Measurements from ENCODE around the gene TYRO3. TPM values are rescaled to one million over a fixed set of nuclear protein-coding genes. Genes with fewer than 3 reads are reported as not detected.

The TYRO3 gene
- total and polyA plus RNA-seq, 2 of the 13 experiments (the other 11 are each of a cell fraction or from before 2014, with no cell fraction given), result 24.0 to 43.6 TPM

DNA sequence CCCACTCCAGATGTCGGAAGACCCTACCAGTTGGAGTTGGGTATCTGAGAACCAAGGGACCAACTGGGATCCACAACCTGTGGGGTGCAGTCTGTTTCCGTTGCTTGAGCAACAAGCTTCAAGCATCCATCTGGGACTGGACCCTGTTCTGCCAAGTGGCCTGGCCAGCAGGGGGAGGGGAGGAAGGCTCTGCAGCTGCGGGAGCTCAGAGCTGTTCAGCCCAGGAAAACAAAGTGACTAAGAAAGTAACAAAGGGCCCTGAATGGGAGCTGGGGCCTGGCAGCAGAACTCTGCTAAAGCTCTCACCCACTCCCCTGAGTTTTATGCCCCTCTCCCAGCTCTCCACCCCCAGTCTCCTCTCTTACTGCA is 2.7 kb downstream of the TYRO3 start (continued):
- TF ChIP-seq ZNF543 (CRISPR knock-in tag; IDR thresholded peaks at IDR 0.05) (no peak), NCOA1 (CRISPR knock-in tag; IDR thresholded peaks at IDR 0.05) (no peak), THYN1 (CRISPR knock-in tag; IDR thresholded peaks at IDR 0.05; ENCODE audit: borderline replicate concordance, low read depth) (no peak), GABPA (IDR thresholded peaks at IDR 0.05; ENCODE audit: low read depth, low read length) (no peak), GABPA (CRISPR knock-in tag; IDR thresholded peaks at IDR 0.05; ENCODE audit: low read depth) (no peak), CCAR2 (optimal IDR thresholded peaks at IDR 0.05; ENCODE audit: low read depth, low read length) (no peak), CAMTA2 (CRISPR knock-in tag; IDR thresholded peaks at IDR 0.05; ENCODE audit: borderline replicate concordance) (no peak), PITX1 (CRISPR knock-in tag; IDR thresholded peaks at IDR 0.05) (no peak), ZNF605 (CRISPR knock-in tag; IDR thresholded peaks at IDR 0.05) (no peak), HNRNPH1 (optimal IDR thresholded peaks at IDR 0.05; ENCODE audit: low read depth, low read length) (no peak), ZNF33A (CRISPR knock-in tag; IDR thresholded peaks at IDR 0.05; ENCODE audit: borderline replicate concordance) (no peak), ZNF792 (CRISPR knock-in tag; IDR thresholded peaks at IDR 0.05) (no peak), NRL (CRISPR knock-in tag; IDR thresholded peaks at IDR 0.05; ENCODE audit: borderline replicate concordance) (no peak), XRCC5 (optimal IDR thresholded peaks at IDR 0.05; ENCODE audit: low read length) (peak; percentile 54), ZNF614 (CRISPR knock-in tag; IDR thresholded peaks at IDR 0.05; ENCODE audit: borderline replicate concordance) (no peak), ATRX (CRISPR knock-in tag; IDR thresholded peaks at IDR 0.05; ENCODE audit: borderline replicate concordance) (no peak), MTA1 (CRISPR knock-in tag; IDR thresholded peaks at IDR 0.05; ENCODE audit: borderline replicate concordance) (no peak), CBFB (CRISPR knock-in tag; IDR thresholded peaks at IDR 0.05) (no peak), HCFC1 (IDR thresholded peaks at IDR 0.05; ENCODE audit: low read depth, low read length) (no peak), ZNF225 (CRISPR knock-in tag; IDR thresholded peaks at IDR 0.05) (0 out of 2 replicates have a peak, but pooled peaks have one; percentile 55), MEF2D (CRISPR knock-in tag; IDR thresholded peaks at IDR 0.05) (no peak), TOE1 (CRISPR knock-in tag; IDR thresholded peaks at IDR 0.05) (no peak), ZNF446 (CRISPR knock-in tag; IDR thresholded peaks at IDR 0.05) (no peak), ZNF780A (CRISPR knock-in tag; IDR thresholded peaks at IDR 0.05) (no peak), POLR2G (IDR thresholded peaks at IDR 0.05; ENCODE audit: low read depth, low read length) (no peak), ZNF101 (CRISPR knock-in tag; IDR thresholded peaks at IDR 0.05; ENCODE audit: borderline replicate concordance, low read depth) (no peak), MAFG (CRISPR knock-in tag; IDR thresholded peaks at IDR 0.05) (no peak), TCF7L2 (IDR thresholded peaks at IDR 0.05; ENCODE audit: low read depth, low read length) (no peak), SP2 (CRISPR knock-in tag; IDR thresholded peaks at IDR 0.05) (no peak)
- TF ChIP-seq, protein P1, sequence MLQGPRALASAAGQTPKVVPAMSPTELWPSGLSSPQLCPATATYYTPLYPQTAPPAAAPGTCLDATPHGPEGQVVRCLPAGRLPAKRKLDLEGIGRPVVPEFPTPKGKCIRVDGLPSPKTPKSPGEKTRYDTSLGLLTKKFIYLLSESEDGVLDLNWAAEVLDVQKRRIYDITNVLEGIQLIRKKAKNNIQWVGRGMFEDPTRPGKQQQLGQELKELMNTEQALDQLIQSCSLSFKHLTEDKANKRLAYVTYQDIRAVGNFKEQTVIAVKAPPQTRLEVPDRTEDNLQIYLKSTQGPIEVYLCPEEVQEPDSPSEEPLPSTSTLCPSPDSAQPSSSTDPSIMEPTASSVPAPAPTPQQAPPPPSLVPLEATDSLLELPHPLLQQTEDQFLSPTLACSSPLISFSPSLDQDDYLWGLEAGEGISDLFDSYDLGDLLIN (CRISPR knock-in tag; IDR thresholded peaks at IDR 0.05; ENCODE audit: borderline replicate concordance), result no peak
- TF ChIP-seq, protein P2, sequence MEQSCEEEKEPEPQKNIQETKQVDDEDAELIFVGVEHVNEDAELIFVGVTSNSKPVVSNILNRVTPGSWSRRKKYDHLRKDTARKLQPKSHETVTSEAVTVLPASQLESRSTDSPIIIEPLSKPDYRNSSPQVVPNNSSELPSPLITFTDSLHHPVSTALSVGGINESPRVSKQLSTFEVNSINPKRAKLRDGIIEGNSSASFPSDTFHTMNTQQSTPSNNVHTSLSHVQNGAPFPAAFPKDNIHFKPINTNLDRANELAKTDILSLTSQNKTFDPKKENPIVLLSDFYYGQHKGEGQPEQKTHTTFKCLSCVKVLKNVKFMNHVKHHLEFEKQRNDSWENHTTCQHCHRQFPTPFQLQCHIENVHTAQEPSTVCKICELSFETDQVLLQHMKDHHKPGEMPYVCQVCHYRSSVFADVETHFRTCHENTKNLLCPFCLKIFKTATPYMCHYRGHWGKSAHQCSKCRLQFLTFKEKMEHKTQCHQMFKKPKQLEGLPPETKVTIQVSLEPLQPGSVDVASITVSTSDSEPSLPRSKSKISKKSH (CRISPR knock-in tag; IDR thresholded peaks at IDR 0.05; ENCODE audit: borderline replicate concordance), result no peak
- TF ChIP-seq, protein P3, sequence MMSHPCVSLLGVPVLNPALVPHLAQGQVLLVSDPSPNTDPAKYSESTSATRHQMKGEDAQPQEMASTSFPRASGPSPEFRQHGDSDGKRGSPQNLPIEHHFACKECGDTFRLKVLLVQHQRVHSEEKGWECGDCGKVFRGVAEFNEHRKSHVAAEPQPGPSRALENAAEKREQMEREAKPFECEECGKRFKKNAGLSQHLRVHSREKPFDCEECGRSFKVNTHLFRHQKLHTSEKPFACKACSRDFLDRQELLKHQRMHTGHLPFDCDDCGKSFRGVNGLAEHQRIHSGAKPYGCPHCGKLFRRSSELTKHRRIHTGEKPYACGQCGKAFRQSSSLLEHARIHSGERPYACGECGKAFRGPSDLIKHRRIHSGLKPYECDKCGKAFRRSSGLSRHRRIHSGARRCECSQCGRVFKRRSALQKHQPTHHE (CRISPR knock-in tag; IDR thresholded peaks at IDR 0.05; ENCODE audit: borderline replicate concordance), result no peak

Measured in HepG2 (cell line).